Measurements from ENCODE around the gene IRGQ.
"Not testable (repeated sequence)": the region's sequence is repeated elsewhere in the genome, so short reads cannot be mapped to it uniquely, and the experiment has no call there.

The IRGQ gene

GRCh38 chr19:43598445-43599240, 2.7 kb upstream of the IRGQ start:
- DNase-seq (ENCODE audit: low spot score), result no peak

GRCh38 chr19:43597876-43598275, 1.9 kb upstream of the IRGQ start:
- DNase-seq (ENCODE audit: low spot score), result no peak

- no peak for DNase-seq (ENCODE audit: low spot score)
Observed at GRCh38 chr19:43596842-43597461, 1.0 kb upstream of the IRGQ start.

- no peak for DNase-seq (ENCODE audit: low spot score)
Observed at GRCh38 chr19:43595605-43595998, 332 bp downstream of the IRGQ start.

DNA sequence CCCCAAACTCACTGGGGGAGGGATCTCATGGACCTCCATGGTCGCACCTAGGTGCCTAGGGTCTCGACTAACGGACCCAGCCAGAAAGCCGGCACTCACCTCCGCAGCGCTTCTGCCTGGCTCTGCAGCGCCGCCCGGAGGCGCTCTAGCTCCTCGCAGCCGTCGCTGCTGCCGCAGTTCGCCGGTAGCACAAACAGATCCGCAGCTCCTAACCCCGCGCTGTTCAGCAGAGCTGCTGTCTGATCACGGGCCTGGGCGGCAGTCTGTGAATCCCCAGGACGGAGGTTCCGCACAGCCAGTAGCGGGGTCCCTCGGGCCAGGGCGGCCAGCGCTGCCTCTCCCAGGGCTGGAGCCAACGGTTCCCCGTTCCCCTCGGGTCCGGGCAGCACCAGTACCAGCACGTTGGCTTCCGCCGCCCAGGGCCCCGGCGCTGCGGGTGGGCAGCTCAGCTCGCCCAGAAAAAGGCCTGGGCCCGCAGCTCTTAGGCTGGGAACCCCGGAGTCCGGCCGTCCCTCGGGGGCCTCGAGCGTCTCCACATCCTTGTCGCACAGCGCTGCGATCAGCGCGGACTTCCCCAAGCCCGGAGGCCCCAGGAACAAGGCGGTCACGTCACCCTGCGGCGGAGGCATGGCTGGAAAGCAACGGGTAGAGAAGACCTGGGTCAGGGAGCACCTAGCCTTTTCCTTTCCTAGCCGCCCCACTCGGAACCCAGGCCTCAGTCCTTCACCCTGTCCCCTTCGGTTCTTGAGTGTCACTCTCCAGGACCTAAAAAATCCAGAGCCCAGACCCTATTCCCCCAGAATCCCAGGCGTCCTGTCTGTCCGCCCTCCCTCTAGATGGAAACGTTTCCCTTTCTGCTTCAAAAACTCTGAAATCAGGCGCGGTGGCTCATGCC, 977 bp downstream of the IRGQ start:
- peak; percentile 38 for DNase-seq (ENCODE audit: low spot score)

GRCh38 chr19:43594081-43594697, 1.7 kb downstream of the IRGQ start:
- no peak for DNase-seq (ENCODE audit: low spot score)

DNA sequence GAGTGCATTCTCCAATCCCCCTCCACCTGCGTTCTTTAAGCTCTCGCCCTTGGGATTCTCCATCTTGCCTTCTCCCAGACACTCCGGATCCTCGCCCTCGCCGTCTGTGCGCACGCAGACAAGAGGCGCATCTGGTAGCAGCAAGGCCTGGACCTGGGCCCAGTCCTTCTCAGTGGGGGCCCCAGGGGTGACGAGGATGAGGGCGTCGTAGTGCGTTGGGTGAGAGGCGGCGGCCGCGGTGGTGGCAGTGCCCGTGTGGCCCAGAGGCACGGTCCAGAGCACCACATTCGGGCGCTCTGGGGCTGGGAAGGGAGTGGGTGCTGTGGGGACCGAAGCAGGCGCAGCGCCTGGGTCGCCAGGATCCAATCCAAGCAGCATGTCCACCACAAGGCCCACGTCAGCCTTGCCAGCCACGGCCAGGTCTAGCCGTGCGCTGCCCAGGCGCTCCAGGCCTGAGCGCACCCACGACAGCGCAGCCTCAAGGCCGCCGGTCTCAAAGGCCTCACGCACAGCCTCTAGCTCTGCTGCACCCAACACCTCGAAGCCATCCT, 3.1 kb downstream of the IRGQ start:
- DNase-seq (ENCODE audit: low spot score), result no peak

- DNase-seq (ENCODE audit: low spot score), result no peak
Observed at GRCh38 chr19:43591904-43592772, 3.8 kb downstream of the IRGQ start.

- DNase-seq (ENCODE audit: low spot score), result no peak
Observed at GRCh38 chr19:43589678-43590077, 6.3 kb downstream of the IRGQ start.

- no peak for DNase-seq (ENCODE audit: low spot score)
Observed at GRCh38 chr19:43589277-43589676, 6.7 kb downstream of the IRGQ start.

- DNase-seq (ENCODE audit: low spot score), result not testable (repeated sequence)
Observed at GRCh38 chr19:43587029-43587428, 8.9 kb downstream of the IRGQ start.

- no peak for DNase-seq (ENCODE audit: low spot score)
Observed at GRCh38 chr19:43586346-43586745, 9.6 kb downstream of the IRGQ start.

GRCh38 chr19:43584484-43584883, 11.4 kb downstream of the IRGQ start:
- DNase-seq (ENCODE audit: low spot score), result no peak

DNA sequence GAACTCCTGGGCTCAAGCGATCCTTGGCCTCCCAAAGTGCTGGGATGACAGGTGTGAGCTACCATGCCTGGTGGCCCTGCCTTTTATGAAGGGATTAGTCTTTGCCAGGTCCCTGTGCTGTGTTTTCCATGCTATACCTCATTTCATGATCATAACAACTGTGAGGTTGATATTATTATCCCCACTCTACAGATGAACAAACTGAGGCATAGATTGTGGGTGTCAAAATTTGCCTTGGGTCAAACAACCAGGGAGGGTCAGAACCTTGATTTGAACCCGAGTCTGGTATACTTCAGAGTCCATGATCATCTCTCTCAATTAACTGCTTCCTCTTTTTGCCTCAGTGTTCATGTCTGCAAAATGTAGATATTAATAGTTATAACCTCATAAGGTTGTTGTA, 13.4 kb downstream of the IRGQ start:
- no peak for DNase-seq (ENCODE audit: low spot score)

DNA sequence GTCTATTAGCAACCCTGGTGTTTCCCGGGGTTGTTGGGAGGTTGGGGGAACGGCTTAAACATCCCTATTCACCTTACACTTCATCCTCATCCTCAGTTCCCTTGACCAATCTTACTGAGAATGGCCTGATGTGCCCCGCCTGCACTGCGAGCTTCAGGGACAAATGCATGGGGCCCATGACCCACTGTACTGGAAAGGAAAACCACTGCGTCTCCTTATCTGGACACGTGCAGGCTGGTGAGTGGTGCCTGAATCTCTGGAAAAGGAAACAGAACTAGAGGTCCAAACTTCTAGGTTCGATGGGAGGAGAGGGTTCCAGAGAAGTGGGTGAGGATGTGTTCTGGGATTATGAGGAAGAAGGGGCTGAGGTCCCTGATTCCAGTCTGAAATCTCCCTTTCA, 14.5 kb downstream of the IRGQ start:
- no peak for DNase-seq (ENCODE audit: low spot score)

DNA sequence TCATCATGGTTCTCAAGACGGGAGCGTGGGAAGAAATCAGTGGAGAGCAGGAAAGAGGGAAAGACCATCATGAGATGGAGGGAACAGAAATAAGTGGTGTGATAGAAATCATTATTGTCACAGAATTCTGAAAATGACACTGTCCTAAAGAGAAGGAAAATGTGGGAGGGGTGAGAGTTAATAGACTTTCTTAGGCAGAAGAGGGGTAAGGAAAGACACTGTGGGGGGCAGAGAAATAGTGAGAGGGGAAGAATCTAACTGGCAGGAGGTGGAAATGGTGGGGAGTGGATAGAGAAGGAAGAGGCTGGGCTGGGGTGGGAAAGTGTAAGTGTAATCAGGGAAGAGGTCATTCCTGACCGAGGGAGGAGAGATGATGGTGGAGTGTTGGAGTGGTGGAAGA, 17.1 kb downstream of the IRGQ start:
- no peak for DNase-seq (ENCODE audit: low spot score)

DNA sequence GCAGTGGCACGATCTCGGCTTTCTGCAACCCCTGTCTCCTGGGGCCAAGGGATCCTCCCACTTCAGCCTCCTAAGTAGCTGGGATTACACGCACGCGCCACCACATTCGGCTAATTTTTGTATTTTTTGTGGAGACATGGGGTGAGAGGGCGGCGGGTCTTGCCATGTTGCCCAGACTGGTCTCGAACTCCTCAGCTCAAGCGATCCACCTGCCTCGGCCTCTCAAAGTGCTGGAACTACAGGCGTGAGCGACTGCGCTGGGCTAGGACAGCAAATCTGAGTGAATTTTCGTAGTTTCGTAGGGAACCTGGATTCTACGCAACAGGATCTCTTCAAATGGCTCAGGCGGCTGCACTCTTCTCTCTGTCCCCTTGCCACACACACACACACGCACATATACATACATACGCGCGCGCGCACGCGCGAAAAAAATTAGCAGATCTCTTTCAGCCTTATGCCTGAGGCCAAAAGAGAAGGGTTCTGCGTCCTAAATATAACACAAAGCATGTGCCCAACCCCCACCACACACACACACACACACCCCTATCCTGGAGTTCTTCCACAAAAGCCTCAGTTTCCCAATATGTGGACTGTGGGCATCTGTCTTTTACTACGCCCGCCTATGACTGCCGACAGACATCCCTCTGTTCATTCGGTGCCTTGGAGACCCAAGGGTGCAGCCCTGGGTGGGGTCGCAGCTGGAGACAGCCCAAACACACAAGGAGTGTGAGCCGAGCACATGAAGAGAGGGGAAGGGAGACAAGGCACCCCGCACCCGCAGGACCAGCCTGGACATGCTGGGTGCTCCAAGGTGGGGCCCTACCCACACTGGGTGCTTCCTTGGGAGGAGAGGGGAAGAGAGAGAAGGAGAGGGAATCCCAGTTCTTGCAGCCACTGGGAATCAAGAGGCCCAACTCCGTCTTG, 19.7 kb downstream of the IRGQ start:
- no peak for DNase-seq (ENCODE audit: low spot score)

DNA sequence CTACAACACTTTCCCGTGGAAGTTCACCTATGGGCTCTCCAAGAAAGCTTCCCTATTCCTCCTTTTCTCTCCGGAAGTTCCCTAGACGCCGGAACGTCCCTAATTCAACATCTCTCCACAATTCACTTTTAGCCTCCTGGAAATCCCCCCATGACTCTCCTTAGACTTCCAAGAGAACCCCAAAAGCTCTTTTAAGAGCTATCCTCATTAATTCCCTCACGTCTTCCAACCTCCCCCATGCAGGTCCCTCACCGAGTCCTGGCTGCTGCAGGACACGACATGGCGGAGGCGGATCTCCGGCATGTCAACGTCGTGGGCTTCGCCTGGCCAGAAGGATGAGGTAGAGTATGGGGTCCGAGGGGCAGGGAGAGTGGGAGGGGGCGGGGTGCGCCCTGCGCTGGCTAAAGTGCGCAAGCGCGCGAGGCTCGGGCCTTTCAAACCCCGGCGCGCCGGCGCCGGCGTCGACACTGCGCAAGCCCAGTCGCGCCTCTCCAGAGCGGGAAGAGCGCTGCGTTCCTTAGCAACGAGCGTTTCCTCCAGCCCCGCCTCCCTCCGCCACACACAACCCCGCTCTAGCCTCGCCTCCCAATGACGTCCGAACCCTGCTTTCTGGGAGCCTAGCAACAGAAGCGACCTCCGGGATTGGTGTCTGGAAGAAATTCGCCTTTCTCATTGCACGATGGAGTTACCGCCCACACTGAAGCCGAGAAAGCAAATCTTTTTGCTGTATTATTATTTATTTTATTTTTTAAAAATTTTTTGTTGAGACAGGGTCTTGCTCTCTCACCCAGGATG, 20.6 kb downstream of the IRGQ start, which contains the start of the genes PINLYP and XRCC1:
Gene PINLYP (plus strand): TSS at position 646 of the 795 bp plus-strand sequence. CDS start 1,391 bp downstream, outside the sequence.
Gene XRCC1 (minus strand): TSS at position 372 of the 795 bp plus-strand sequence. CDS start 69 bp downstream, at position 303.
- peak; percentile 99 for DNase-seq (ENCODE audit: low spot score)

All from COLO829 (cell line).